ENCODE measurements around the gene MEX3C.
A peak's percentile ranks its signal among the peaks of the same experiment; 100 is the strongest.

The MEX3C gene

DNA sequence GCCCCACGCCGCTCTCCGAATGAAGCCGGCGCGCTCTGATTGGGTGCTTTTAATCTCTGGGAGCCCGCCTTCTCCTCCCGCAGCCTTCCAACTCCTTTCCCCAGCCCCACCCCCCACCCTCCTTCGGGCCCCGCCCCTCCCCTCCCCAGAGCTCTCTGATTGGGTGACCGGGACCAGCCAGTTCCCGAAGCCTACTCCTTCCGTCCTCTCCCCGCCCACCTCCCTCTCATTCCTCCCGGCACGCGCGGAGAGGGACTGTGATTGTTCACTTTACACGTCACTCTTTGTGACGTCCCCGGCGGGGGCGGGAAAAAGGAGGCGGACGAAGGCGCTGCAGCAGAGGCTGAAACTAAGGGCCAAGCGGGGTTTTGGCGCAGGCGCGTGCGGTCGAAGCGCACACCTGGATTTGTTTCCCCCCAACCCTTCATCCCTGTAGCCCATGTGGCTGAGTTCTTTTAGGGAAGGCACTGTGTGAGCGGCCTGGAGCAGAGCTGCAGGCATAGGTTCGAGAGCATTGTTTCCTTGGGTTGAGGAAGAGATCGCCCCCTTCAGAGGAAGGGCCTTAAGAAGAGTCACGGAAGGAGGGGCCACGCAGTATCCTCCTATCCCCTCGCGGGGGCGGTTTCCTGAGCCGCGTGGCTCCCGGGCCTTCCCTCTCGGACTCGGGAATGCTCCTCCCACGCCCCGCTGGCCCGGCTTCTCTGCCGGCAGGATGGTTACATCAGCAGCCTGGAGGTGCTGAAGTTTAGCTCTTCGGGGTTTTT, at the start of gene MEX3C:
TSS of gene MEX3C (minus strand) at position 21 of the 764 bp plus-strand sequence. CDS start 361 bp downstream, outside the sequence.
- peak; percentile 100 for DNase-seq

DNA sequence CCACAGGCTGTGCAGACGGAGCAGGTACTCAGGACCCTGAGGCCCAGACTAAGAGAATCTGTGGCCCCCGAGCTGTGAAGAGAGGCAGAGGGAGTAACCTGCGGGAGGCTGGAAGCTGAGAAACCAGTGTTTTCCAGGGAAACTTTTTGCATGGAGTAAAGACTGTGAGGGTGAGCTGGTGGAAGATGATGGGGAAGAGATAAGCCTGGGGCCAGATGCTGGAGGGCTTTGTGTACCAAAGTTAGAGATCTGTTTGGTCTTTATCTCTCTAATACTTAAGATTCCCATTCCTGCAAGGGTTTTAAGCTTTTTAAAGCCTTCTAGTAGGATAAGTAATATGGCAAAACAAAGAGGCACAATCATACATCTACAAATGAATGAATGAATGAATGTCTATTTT, 43.7 kb upstream of the MEX3C start:
- no peak for DNase-seq

DNA sequence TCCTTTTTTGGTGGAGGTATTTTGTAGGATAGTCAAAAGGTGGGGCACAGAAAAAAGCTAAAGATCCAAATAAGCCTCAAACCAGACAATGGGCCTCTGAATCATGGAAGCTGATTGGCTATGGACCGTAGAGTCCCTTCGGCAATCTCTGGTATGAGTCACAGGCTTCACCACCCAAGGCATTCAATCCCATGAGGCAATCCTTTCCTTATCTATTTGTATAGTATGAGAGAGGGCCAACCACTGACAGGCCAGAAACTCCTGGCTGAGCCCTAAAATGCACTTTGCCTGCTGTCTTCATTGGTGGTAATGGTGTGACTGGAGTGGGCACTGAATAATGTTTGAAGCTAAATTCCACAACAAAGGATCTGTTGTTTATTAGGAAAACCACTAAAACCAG, 38.7 kb upstream of the MEX3C start:
- no peak for DNase-seq

DNA sequence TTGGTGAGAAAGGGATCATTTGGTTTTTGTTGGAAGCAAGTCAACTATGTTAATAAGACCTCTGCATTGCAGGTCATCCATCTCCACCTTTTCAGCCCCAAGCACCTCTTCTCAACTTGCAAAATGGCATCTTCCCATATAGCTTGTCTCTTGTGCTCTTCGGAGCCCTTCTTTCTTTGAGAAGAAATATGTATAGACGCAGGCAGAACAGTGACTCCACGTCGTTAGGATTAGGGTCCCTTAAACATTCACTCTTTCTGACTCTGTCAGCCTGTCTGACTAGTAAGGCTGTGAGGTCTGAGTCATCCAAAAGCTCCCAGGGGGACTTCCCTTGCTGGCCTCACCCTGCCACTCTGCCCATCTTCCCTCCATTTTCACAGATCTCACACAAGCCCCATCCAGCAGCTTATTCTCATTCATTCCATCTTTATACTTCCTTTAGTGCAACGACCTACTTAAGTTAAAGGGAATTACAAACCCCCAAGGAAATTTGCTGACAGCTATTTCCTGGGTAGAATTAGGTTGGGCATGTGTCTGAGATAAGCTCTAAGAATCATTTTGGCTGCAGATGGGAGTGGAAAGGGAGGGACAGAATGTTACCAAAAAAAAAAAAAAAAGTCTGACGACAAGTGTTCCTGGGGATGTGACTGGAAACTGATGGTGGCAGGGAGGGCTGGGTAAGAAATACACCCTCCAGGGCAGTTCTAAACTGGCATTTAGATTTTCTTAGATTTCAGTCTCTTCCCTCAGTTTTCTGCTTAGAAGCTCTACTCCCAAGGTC, 37.7 kb upstream of the MEX3C start:
- DNase-seq, result peak; percentile 59

DNA sequence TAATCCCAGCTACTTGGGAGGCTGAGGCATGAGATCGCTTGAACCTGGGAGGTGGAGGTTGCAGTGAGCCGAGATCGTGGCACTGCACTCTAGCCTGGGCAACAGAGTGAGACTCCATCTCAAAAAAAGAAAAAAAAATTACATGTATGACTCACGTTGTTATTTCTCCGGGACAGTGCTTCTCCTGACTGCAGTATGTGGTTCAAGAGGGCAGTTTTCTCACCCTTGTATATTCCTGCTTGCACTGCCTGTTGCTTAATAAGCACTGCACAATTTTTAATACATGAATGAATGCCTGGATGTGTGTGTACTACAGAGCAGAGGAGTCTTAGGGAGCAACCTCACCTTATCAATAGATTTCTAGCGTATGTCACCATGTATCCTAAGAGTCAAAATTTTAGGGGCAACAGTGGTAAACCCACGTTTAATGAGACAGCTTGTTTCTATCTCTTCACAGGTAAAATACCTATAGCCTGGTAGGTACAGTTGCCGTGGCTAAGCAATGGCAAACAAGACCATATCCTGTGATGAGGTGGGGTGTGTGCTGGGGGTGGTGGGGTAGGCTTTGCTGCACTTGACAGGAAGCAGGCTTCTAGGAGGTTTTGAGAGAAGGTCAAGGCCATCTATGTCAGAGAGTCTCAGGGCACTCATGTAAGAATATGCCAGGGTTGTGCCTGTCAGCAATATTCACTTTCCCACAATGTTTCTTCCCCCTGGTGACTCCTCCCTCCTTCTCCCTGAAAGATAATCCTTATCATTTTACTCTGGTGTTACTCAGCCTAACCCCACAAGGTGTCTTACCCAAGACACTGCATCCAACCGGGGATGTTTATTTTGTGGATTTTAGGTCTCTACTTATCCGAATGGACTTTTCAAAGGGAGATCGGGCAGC, 36.9 kb upstream of the MEX3C start:
- no peak for DNase-seq

DNA sequence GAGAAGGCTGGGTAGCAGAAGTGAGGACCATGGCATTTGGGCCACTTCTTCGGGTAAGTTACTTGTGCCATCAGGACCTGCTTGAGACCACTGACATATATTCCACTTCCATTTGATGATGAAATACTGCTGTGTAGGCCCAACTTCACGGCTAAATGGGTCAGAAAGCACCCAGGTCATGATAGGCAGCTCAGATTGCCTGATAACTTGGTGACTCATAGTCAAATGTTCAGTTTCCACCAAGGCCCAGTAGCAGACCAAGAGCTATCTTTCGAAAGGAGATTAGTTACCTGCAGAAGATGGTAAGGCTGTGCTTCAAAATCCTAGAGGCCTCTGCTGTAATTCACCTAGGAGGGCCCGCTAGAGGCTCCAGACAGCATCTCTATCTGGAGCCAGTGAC, 31.8 kb upstream of the MEX3C start:
- no peak for DNase-seq

DNA sequence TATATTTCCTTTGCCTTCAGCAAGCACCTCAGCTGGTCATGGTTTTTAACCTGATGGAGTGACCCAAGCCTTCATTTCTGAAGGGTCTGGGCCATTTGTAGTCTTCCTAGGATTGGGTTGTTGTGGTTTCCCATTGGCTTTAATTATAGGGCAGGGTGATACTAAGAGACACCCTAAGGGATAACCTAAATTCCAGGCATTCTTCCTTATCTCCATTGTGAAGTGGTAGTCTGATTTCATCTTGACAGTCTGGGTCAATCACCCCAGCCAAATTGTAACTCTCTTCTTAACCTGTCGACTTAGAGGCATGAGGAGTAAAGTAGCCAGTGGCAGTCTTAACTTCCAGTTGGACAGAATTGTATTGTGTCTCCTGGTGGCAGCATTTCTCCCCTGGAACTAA, 30.2 kb upstream of the MEX3C start:
- no peak for DNase-seq

DNA sequence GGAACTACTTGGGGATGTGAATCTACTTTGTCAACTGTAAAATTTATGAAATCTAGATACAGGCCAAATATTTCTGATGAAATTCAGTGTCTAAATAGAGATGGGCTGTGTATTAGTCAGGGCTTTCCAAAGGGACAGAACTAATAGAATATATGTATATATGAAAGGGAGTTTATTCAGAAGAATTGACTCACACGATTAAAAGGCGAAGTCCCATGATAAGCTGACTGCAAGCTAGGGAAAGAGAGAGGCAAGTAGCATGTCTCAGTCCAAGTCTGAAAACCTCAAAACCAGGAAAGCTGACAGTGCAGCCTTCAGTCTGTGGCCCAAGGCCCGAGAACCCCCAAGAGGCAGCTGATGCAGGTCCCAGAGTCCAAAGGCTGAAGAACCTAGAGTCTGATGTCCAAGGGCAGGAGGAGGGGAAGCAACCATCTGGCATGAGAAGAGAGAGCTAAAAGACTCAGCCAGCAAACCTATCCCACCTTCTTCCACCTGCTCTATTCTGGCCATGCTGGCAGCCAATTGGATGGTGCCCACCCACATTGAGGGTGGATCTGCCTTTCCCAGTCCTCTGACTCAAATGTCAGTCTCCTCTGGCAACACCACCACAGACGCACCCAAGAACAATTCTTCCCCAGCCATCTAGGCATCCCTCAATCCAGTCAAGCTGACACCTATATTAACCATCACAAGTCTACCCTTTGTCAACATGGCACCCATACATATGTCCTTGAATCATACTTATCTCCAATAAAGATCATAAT, 29.3 kb upstream of the MEX3C start:
- no peak for DNase-seq

DNA sequence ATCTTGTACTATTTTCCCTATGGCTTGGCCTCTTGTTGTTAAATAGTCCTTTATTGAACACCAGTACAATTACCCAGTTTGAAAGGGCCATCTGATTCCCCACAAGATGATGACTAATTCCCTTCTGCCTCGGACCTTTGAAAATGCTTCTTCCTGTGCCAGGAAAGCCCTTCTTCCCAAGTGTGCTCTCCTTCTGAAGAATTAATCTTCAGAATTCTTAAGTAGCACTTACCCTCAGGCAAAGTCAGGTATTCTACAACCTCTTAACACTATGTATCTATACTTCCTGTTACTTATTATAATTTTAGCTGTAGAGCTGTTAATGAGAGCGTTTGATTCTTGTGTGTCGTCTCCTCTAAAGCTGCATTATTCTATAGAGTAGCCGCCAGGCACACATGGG, 28.6 kb upstream of the MEX3C start:
- DNase-seq, result no peak

DNA sequence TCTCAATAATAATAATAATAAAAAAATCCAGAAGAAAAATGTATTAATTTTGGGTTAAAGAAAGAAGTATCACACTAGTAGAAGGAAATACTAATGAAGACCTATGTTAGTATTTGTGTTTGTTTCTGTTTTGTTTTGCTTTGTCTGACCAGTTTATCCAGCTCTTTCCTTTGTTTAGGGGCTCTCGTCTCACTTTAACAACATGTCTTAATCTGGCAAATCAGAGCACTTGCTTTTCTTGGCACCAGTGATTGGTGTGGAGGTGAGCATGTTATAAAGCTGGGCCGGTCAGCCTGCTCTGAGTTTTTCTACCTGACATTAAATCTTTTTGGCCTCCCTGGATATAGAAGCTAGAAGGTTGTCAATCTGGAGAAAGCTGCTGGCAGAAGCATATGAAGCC, 15.1 kb upstream of the MEX3C start:
- no peak for DNase-seq

DNA sequence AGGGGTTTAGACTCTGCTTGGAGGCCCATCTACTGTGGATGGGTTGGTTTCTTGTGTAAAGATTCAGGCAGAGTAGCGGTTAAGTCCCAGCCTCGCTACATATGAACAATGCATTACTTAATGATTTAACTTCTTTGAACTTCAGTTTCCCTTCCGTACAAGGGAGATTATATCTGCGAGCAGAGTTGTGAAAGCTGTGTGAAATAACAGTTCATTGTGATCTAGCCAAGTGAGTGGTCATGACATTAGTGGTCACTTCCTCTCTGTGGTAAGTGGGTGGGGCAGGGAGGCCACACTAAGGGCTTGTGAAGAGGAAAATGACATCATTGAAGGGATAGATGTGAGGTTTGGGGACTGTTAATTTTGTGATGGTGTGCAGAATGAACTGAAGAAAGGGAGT, 14.1 kb upstream of the MEX3C start:
- peak; percentile 61 for DNase-seq

DNA sequence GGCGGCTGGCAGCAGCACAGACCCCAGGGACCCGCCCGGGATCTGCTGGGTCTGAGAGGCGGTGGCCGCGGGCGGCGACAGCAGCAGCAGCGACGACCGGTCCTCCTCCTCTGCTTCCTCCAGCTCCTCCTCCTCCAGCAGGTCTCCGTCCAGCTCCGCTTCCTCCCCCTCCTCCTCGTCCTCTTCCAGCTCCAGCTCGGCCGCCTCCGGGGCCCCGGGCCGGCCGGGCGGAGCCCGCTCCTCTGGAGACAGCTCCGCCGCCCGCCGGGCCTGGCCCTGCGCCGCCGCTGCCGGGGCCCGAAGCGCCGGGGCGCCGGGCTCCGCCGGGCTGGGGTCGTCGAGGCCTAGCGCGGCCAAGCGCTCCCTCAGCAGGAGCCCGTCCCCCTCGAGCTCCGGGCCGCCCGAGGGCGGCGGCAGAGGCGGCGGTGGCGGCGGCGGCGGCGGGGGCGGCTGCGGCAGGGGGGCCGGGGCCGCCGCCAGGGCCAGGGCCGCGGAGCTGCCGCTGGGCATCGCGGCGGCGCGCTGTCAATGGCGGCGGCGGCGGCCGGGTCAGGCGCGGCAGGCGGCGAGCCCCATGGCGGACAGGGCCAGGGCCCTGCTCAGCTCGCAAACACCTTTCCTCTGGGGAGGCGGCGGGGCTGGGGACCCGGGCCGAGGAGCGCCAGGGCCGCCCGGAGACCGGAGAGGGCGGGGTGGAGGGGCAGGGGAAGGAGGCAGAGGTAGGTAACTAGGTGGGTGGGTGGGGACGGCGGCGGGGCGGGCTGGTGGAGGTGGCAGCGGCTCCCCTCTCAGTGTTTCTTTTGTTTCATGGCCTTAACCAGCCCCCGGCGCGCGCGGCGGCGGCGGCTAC, 445 bp downstream of the MEX3C start:
- peak; percentile 53 for DNase-seq

DNA sequence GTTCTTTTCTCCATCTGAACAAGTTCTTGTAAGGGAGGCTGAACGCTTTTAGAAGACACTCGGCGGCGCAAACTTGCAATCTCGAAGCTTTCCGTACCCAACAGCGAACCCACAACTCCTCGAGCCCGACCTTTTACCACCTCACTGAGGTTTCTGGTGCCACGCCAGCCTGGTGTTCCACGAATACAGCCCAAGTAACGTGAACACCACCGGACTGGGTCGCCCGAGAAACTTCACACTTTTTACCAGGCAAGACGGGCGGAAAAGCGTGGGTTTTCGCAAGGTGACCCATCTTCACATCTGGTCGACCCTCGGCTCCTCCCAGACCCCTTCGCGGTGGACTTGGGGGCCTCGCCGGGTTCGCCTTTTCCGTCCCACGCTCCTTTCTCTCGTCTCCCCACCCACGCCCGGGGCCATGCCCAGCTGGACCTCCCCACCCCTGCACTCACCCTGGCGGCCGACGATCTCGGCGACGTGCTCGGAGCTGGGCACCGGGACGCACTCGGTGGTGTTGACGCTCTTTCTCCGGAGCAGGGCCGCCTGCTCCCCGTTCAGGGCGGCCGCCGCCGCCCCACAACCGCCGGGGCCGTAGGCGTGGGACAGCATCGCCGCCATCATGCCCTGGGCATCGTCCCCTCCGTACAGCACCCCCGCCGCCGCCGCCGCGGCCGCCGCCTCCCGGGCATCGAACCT, 1.2 kb downstream of the MEX3C start:
- peak; percentile 69 for DNase-seq

DNA sequence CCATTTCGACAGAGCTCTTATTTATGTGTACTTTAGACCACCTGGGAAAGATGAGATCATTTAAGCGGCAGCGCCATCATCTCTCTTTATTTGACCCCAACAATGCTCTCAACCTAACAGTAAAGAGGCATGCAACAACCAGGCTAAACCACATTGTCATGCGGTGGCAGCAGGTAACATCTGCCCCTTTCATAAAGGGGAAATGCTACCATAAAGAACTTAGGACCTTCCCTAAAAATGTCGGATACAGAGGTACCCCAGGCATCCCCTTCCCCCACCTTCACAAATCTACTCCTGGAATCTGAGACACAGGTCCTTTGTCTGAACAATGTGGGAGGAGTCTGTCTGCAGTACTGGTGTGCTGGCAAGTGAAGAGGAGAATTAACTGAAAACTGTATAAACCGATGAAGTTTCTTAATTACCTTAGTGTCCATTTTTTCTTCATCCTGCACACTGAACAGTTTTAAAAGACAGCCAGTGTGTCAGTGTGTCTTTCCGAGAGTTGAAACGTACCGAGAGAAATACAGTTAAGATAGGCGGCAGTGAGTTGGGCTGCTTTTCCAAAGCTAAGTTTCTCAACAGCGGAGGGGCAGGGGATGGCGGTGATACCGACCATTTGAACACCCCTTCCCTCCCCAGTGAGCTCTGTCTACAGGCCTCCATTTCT, 1.9 kb downstream of the MEX3C start:
- DNase-seq, result peak; percentile 37

DNA sequence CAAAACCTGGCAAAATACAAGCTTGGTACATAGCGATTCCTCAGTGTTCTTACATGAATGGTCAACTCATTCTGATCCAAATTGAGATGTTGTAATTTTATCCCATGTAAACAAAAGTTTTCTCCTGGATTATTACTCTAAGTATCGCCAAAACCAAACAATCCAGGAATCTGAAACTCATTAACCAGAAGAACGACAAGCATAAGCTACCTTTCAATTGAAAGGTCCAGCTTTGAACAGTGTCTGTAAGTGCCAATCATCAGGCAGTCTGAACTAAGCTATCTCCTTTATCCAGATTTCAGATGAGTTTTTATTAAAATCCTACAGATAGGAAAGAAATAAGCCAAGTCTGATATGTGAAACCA, 2.4 kb downstream of the MEX3C start:
- no peak for DNase-seq

DNA sequence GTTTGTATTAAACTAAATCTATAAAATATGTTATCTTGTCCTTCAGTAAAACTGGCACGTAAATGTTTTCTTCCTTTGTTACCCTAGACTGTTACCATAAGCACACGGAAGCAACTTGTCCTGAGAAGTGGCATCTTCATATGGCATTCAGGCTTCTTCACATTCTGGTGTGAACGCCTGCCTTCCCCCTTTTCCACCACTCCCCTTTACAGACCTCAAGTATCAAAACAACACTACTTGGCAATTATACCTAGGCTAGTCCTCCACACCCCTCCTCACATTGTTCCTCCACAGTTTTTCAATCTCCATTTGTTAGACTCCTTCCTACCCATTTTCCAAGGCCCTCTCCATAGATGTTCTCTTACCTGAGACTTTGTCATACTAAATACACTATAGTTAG, 2.9 kb downstream of the MEX3C start:
- no peak for DNase-seq

DNA sequence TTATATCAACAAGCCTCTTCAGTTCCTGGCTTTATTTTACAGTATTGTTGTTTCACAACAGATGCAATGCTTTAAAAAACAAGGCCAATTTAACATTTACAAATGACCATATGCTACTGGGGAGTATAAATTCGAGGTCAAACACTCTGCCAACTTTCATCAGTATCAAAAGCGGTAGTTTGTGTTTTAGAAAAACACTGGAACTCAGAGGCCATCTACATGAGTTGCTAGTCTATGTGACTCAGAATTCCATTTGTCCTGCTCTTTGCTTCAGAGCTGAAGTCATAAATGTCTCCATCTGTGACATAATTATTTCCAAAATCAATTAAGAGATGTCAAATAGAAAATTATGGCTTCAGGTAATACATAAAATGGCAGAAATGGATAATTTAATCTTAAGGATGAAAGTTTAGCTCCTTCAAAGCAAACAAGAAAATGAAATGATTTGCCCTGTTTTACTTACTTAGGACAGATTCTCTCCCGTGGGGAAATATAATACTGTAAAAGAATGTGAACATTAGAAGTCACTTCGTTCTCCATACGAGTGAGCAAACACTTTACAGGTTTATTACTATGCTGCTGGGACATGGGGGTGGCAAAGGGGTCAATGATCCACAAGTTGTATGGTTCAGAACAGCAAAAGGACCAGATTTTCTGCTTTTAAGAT, 3.7 kb downstream of the MEX3C start:
- no peak for DNase-seq

DNA sequence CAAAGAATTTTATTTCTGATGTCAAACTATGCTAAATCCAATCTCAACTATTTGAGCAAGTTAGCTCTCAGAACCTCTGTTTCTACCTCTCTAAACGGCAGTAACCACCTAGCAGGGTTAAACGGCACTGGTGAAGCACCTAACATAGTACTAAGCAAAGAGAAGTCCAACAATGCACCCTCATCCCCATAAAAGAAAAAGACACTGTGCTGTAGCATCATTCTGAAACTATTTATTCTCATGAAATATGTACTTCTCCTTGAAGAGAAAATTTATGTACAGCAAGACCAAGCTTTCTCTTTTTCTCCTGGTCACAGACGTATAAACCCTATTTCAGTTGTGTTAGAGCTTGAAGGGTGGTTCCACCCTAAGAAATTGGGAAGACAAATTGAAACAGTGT, 4.8 kb downstream of the MEX3C start:
- no peak for DNase-seq

DNA sequence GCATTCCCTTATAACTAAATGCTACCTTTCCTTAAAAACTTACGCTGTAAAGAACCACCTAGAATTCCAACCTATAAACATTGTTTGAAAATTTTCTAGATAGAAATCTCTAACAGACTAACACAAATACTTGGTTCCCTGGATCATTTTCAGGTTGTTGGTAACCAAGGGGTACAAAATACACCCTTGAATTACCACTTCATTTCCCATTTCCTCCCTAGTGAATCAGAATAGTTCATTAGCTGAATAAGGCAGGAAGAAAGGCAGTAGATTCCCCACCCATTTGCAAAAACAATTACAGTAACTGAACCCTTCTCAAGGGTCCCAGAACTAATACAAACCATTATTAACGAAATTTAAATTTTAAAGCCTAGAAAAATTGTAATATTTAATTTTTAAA, 5.5 kb downstream of the MEX3C start:
- DNase-seq, result no peak

DNA sequence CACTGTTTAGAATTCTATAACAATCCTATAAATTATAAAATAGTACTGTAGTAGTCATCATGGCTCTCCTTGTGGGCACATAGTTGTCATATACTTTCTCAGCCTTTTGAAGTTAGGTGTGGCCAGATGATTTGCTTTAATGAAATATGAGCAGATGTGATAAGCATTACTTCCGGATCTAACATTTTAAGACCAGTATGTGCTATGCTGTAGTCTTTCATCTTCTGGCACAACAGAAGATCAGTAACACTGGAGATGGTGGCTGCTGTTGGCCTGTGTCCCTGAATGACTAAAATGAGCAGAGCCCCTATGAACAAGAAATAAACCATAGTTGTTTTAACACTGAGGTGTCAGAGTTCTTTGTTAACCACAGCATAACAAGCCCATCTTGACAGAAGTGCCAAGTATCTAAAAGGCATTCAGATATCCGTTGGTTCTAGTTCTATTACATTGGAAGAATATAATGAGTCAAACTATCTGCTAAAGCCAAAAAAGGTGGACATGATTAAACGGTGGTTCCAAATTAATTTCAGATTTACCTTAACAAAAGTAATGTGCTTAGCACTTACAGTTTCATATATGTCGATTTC, 6.3 kb downstream of the MEX3C start:
- DNase-seq, result no peak

All from stimulated activated CD4-positive, alpha-beta T cell treated with anti-CD3 and anti-CD28 coated beads, Interleukin-15, amount 100 ng/mL, for 24 hours (primary cell).